SK-N-SH treated with all-trans-retinoic acid at 6 μM for 48 hours (cell line): ENCODE measurements around the gene C6orf132.

Experiments
- ATAC-seq: fragments of 200-7000 bp; cut with Tn5 transposase; 3 replicates; pipeline ENCODE4 v1.9.1; 2020; ENCODE audit warnings: mild to moderate bottlenecking, moderate library complexity
- ARNTL ChIP-seq: fragments of 450-650 bp; formaldehyde crosslinking; IDR thresholded peaks from 2 replicates; pipeline ENCODE4 v1.5.0; 2020; ENCODE audit warnings: low read depth, mild to moderate bottlenecking, moderate library complexity, borderline replicate concordance
- BACH2 ChIP-seq: fragments of 250-450 bp; sonication (Bioruptor Pico); IDR thresholded peaks from 2 replicates; pipeline ENCODE4 v1.9.0; 2021; ENCODE audit warnings: mild to moderate bottlenecking, borderline replicate concordance
- CSDC2 ChIP-seq: fragments of 250-450 bp; sonication (Bioruptor Pico); IDR thresholded peaks from 2 replicates; pipeline ENCODE4 v1.5.0; 2020; ENCODE audit warnings: mild to moderate bottlenecking, moderate library complexity
- ESRRG ChIP-seq: fragments of 250-450 bp; sonication (Bioruptor Pico); IDR thresholded peaks from 2 replicates; pipeline ENCODE4 v1.6.1; 2021; ENCODE audit warnings: mild to moderate bottlenecking
- OSR1 ChIP-seq: fragments of 250-450 bp; sonication (Bioruptor Pico); IDR thresholded peaks from 2 replicates; pipeline ENCODE4 v1.8.0; 2022; ENCODE audit warnings: moderate library complexity, mild to moderate bottlenecking, inconsistent platforms
- PPARA ChIP-seq: fragments of 250-450 bp; sonication (Bioruptor Pico); IDR thresholded peaks from 2 replicates; pipeline ENCODE4 v1.5.0; 2020; ENCODE audit warnings: mild to moderate bottlenecking, borderline replicate concordance
- RARB ChIP-seq: fragments of 250-450 bp; sonication (Bioruptor Pico); IDR thresholded peaks from 2 replicates; pipeline ENCODE4 v1.8.0; 2021; ENCODE audit warnings: mild to moderate bottlenecking, moderate library complexity
- SNAI2 ChIP-seq: fragments of 250-450 bp; sonication (Bioruptor Pico); IDR thresholded peaks from 2 replicates; pipeline ENCODE4 v1.5.0; 2020; ENCODE audit warnings: mild to moderate bottlenecking, moderate library complexity
- TCF4 ChIP-seq: fragments of 250-450 bp; sonication (Bioruptor Pico); IDR thresholded peaks from 2 replicates; pipeline ENCODE4 v1.8.0; 2021; ENCODE audit warnings: mild to moderate bottlenecking, moderate library complexity, borderline replicate concordance
- TOX ChIP-seq: fragments of 250-450 bp; sonication (Bioruptor Pico); IDR thresholded peaks from 2 replicates; pipeline ENCODE4 v1.8.0; 2021; ENCODE audit warnings: mild to moderate bottlenecking, moderate library complexity, borderline replicate concordance
- ZC3H10 ChIP-seq: fragments of 250-450 bp; sonication (Bioruptor Pico); IDR thresholded peaks from 2 replicates; pipeline ENCODE4 v1.5.1; 2021; ENCODE audit warnings: mild to moderate bottlenecking, moderate library complexity
- ZFP3 ChIP-seq: fragments of 250-450 bp; sonication (Bioruptor Pico); IDR thresholded peaks from 2 replicates; pipeline ENCODE4 v1.5.0; 2020; ENCODE audit warnings: mild to moderate bottlenecking, moderate library complexity
- ZFP30 ChIP-seq: fragments of 450-650 bp; formaldehyde crosslinking; IDR thresholded peaks from 2 replicates; pipeline ENCODE4 v1.5.0; 2022; ENCODE audit warnings: mild to moderate bottlenecking, moderate library complexity
- ZNF70 ChIP-seq: fragments of 450-650 bp; formaldehyde crosslinking; IDR thresholded peaks from 2 replicates; pipeline ENCODE4 v1.5.0; 2020; ENCODE audit warnings: mild to moderate bottlenecking, moderate library complexity
- ZNF8 ChIP-seq: fragments of 450-650 bp; formaldehyde crosslinking; IDR thresholded peaks from 2 replicates; pipeline ENCODE4 v1.5.0; 2020; ENCODE audit warnings: mild to moderate bottlenecking, moderate library complexity
- TF ChIP-seq, protein P1 (sequence below): fragments of 250-450 bp; sonication (Bioruptor Pico); IDR thresholded peaks from 2 replicates; pipeline ENCODE4 v1.8.0; 2021; ENCODE audit warnings: low read depth, mild to moderate bottlenecking, moderate library complexity, borderline replicate concordance
- TF ChIP-seq, protein P2 (sequence below): fragments of 250-450 bp; sonication (Bioruptor Pico); IDR thresholded peaks from 2 replicates; pipeline ENCODE4 v1.5.0; 2020; ENCODE audit warnings: mild to moderate bottlenecking, moderate library complexity
- TF ChIP-seq, protein P3 (sequence below): fragments of 250-450 bp; sonication (Bioruptor Pico); IDR thresholded peaks from 2 replicates; pipeline ENCODE4 v1.5.1; 2021; ENCODE audit warnings: mild to moderate bottlenecking, moderate library complexity
- TF ChIP-seq, protein P4 (sequence below): fragments of 250-450 bp; sonication (Bioruptor Pico); IDR thresholded peaks from 2 replicates; pipeline ENCODE4 v1.8.0; 2020; ENCODE audit warnings: mild to moderate bottlenecking, moderate library complexity, borderline replicate concordance

C6orf132 gene

DNA sequence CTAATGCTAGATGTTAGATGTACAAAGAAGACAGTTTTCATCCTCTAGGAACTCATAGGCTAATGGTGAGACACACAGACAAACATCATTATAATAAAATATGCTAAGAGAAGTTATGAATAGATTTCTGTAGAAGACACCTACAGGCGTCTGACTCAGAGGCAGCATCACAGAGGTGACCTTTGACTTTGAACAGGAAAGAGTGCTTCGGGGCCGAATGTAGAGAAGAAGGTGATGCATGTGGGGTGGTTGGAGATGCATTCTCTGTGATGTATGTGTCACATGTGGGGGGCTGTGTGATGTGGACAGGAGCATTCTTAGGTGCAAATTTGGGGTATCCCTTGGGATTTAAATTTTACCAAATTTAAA lies 37.5 kb upstream of the C6orf132 start:
- no peak for ATAC-seq
- TF ChIP-seq, protein P1, sequence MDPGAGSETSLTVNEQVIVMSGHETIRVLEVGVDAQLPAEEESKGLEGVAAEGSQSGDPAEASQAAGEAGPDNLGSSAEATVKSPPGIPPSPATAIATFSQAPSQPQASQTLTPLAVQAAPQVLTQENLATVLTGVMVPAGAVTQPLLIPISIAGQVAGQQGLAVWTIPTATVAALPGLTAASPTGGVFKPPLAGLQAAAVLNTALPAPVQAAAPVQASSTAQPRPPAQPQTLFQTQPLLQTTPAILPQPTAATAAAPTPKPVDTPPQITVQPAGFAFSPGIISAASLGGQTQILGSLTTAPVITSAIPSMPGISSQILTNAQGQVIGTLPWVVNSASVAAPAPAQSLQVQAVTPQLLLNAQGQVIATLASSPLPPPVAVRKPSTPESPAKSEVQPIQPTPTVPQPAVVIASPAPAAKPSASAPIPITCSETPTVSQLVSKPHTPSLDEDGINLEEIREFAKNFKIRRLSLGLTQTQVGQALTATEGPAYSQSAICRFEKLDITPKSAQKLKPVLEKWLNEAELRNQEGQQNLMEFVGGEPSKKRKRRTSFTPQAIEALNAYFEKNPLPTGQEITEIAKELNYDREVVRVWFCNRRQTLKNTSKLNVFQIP (CRISPR knock-in tag) = no peak
- TF ChIP-seq ZNF70 (CRISPR knock-in tag) (no peak), RARB (CRISPR knock-in tag) (no peak), TOX (CRISPR knock-in tag) (no peak), ESRRG (CRISPR knock-in tag) (no peak), SNAI2 (CRISPR knock-in tag) (no peak), ZFP30 (CRISPR knock-in tag) (no peak)
- TF ChIP-seq, protein P2, sequence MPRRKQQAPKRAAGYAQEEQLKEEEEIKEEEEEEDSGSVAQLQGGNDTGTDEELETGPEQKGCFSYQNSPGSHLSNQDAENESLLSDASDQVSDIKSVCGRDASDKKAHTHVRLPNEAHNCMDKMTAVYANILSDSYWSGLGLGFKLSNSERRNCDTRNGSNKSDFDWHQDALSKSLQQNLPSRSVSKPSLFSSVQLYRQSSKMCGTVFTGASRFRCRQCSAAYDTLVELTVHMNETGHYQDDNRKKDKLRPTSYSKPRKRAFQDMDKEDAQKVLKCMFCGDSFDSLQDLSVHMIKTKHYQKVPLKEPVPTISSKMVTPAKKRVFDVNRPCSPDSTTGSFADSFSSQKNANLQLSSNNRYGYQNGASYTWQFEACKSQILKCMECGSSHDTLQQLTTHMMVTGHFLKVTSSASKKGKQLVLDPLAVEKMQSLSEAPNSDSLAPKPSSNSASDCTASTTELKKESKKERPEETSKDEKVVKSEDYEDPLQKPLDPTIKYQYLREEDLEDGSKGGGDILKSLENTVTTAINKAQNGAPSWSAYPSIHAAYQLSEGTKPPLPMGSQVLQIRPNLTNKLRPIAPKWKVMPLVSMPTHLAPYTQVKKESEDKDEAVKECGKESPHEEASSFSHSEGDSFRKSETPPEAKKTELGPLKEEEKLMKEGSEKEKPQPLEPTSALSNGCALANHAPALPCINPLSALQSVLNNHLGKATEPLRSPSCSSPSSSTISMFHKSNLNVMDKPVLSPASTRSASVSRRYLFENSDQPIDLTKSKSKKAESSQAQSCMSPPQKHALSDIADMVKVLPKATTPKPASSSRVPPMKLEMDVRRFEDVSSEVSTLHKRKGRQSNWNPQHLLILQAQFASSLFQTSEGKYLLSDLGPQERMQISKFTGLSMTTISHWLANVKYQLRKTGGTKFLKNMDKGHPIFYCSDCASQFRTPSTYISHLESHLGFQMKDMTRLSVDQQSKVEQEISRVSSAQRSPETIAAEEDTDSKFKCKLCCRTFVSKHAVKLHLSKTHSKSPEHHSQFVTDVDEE (CRISPR knock-in tag) = no peak

DNA sequence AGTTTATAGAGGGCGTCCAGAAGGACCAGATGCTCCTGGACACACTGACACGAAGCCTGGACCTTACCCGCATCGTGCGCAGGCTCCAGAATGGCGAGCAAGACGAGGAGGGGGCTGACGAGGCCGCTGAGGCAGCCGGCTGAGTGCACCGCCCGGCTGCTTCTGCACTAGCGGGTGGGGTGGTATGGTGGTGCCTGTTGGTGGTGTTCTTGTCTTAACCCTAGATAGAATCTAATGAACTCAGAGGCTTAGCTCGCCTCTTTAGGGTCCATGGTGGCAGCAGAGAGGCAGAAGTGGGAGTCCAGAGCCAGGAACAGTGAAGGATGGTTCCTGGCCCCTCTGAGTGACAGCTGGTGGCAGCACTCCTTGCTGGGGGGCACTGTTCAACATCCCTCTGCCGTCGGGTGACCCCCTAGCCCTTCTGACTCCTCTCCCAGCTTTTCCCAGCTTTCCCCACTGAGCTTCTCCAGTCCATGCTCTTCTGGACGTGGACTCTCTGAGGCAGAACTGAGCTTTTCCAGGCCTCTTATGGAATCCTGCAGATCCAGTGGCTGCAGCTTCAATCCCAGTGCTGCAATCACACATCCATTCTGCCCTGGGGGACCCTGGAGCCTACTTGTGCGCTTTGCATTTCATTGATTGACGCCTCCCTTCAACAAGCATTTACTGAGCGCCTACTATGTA lies 37.0 kb upstream of the C6orf132 start:
- TF ChIP-seq TCF4 (CRISPR knock-in tag) = no peak
- TF ChIP-seq ARNTL (CRISPR knock-in tag) = no peak
- TF ChIP-seq BACH2 (CRISPR knock-in tag) = no peak
- no peak for TF ChIP-seq ZC3H10 (CRISPR knock-in tag)
- TF ChIP-seq ZFP3 = no peak
- TF ChIP-seq ESRRG (CRISPR knock-in tag) = no peak
- TF ChIP-seq, protein P3, sequence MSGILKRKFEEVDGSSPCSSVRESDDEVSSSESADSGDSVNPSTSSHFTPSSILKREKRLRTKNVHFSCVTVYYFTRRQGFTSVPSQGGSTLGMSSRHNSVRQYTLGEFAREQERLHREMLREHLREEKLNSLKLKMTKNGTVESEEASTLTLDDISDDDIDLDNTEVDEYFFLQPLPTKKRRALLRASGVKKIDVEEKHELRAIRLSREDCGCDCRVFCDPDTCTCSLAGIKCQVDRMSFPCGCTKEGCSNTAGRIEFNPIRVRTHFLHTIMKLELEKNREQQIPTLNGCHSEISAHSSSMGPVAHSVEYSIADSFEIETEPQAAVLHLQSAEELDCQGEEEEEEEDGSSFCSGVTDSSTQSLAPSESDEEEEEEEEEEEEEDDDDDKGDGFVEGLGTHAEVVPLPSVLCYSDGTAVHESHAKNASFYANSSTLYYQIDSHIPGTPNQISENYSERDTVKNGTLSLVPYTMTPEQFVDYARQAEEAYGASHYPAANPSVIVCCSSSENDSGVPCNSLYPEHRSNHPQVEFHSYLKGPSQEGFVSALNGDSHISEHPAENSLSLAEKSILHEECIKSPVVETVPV (CRISPR knock-in tag) = no peak
- TF ChIP-seq TOX (CRISPR knock-in tag) = no peak
- TF ChIP-seq, protein P4, sequence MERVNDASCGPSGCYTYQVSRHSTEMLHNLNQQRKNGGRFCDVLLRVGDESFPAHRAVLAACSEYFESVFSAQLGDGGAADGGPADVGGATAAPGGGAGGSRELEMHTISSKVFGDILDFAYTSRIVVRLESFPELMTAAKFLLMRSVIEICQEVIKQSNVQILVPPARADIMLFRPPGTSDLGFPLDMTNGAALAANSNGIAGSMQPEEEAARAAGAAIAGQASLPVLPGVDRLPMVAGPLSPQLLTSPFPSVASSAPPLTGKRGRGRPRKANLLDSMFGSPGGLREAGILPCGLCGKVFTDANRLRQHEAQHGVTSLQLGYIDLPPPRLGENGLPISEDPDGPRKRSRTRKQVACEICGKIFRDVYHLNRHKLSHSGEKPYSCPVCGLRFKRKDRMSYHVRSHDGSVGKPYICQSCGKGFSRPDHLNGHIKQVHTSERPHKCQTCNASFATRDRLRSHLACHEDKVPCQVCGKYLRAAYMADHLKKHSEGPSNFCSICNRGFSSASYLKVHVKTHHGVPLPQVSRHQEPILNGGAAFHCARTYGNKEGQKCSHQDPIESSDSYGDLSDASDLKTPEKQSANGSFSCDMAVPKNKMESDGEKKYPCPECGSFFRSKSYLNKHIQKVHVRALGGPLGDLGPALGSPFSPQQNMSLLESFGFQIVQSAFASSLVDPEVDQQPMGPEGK = no peak
- no peak for TF ChIP-seq OSR1 (CRISPR knock-in tag)
- TF ChIP-seq PPARA = no peak
- TF ChIP-seq ZNF70 (CRISPR knock-in tag) = no peak
- TF ChIP-seq RARB (CRISPR knock-in tag) = no peak
- TF ChIP-seq ZNF8 (CRISPR knock-in tag) = no peak
- no peak for TF ChIP-seq CSDC2 (CRISPR knock-in tag)
- no peak for TF ChIP-seq SNAI2 (CRISPR knock-in tag)
- TF ChIP-seq, protein P2 (CRISPR knock-in tag) = no peak
- no peak; the same call in 2 of the 3 replicates for ATAC-seq
